ENCODE measurements around the gene ZNF599. TPM values are rescaled to one million over a fixed set of nuclear protein-coding genes. Genes with fewer than 3 reads are reported as not detected.
"Not testable (repeated sequence)": the region's sequence is repeated elsewhere in the genome, so short reads cannot be mapped to it uniquely, and the experiment has no call there.

ZNF599 gene
- total and polyA plus RNA-seq, 2 experiments from 2014 or later: 3.6 to 6.0 TPM

- not testable (repeated sequence) for H2AFZ ChIP-seq; DNase-seq (ENCODE audit: low spot score); H3K4me3 ChIP-seq; H3K27me3 Mint-ChIP-seq (ENCODE audit: insufficient read depth, low read depth, poor library complexity); H3F3A ChIP-seq (replicated peaks; ENCODE audit: low read depth); H3K79me2 ChIP-seq (replicated peaks; ENCODE audit: insufficient read depth); H3K27me3 ChIP-seq (ENCODE audit: insufficient read depth); H3K4me1 ChIP-seq (ENCODE audit: insufficient read depth); H3K9me2 ChIP-seq (ENCODE audit: insufficient read depth); H3K36me3 ChIP-seq (ENCODE audit: insufficient read depth); H3K36me3 Mint-ChIP-seq (ENCODE audit: low read depth); H3K4me1 Mint-ChIP-seq; H3K4me3 Mint-ChIP-seq; ATAC-seq; H3K27ac ChIP-seq (ENCODE audit: low read depth); H3K4me2 ChIP-seq; H4K20me1 ChIP-seq (replicated peaks; ENCODE audit: insufficient read depth); H3K27ac Mint-ChIP-seq
- H3K9me3 Mint-ChIP-seq: peaks cover 71% of the 10 kb centered on the region
Measured at GRCh38 chr19:34796953-34797352, 23.9 kb upstream of the ZNF599 start.

DNA sequence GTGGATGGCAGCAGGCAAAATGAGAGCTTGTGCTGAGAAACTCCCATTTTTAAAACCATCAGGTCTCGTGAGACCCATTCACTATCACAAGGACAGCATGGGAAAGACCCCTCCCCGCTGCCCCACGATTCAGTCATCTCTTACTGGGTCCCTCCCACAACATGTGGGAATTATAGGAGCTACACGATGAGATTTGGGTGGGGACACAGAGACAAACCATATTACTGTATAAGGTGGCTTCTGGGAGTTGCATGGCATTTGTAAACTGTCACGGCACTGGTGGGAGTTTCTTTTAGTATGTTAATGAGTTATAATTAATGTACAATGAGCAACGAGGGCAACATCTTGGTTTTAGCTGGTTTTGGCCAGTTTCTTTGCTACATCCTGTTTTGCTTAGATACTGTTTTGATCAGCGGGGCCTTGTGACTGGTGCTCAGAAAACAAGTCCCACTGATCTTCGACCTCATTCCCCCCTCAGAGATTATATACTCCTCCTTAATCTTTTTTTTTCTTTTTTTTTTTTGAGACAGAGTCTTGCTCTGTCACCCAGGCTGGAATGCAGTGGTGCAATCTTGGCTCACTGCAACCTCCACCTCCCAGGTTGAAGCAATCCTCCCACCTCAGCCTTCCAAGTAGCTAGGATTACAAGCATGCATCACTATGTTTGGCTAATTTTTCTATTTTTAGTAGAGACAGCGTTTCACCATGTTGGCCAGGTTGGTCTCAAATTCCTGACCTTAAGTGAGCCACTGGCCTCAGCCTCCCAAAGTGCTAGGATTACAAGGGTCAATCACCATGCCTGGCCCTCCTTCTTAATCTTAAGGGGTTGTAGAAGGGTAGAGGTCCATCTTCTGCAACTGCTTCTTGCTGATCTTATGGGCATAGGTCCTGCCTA, 21.3 kb upstream of the ZNF599 start:
- H3K9me3 Mint-ChIP-seq: peaks cover 59% of the 10 kb centered on the region
- no peak overlapping the region for H3K27ac Mint-ChIP-seq
- H3K36me3 Mint-ChIP-seq (ENCODE audit: low read depth): no peaks in the 10 kb centered on the region
- no peak overlapping the region for H3K4me2 ChIP-seq
- no peaks in the 10 kb centered on the region for H3K4me1 ChIP-seq (ENCODE audit: insufficient read depth)
- no peaks in the 10 kb centered on the region for H3K79me2 ChIP-seq (replicated peaks; ENCODE audit: insufficient read depth)
- no peaks in the 10 kb centered on the region for H3K36me3 ChIP-seq (ENCODE audit: insufficient read depth)
- H3K4me1 Mint-ChIP-seq: no peaks in the 10 kb centered on the region
- no peak overlapping the region for H3K4me3 Mint-ChIP-seq
- no peak overlapping the region for H2AFZ ChIP-seq
- TF ChIP-seq ZNF114 (CRISPR knock-in tag; IDR thresholded peaks at IDR 0.05): no peak
- TF ChIP-seq ZNF331 (CRISPR knock-in tag; IDR thresholded peaks at IDR 0.05; ENCODE audit: low read depth): no peak
- TF ChIP-seq, protein P1, sequence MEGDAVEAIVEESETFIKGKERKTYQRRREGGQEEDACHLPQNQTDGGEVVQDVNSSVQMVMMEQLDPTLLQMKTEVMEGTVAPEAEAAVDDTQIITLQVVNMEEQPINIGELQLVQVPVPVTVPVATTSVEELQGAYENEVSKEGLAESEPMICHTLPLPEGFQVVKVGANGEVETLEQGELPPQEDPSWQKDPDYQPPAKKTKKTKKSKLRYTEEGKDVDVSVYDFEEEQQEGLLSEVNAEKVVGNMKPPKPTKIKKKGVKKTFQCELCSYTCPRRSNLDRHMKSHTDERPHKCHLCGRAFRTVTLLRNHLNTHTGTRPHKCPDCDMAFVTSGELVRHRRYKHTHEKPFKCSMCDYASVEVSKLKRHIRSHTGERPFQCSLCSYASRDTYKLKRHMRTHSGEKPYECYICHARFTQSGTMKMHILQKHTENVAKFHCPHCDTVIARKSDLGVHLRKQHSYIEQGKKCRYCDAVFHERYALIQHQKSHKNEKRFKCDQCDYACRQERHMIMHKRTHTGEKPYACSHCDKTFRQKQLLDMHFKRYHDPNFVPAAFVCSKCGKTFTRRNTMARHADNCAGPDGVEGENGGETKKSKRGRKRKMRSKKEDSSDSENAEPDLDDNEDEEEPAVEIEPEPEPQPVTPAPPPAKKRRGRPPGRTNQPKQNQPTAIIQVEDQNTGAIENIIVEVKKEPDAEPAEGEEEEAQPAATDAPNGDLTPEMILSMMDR (conservative IDR thresholded peaks at IDR 0.05; ENCODE audit: low read depth in 2 of 2): no peak
- no peak for TF ChIP-seq EZH2phosphoT487 (IDR thresholded peaks at IDR 0.05; ENCODE audit: unreplicated experiment)
- TF ChIP-seq, protein P2, sequence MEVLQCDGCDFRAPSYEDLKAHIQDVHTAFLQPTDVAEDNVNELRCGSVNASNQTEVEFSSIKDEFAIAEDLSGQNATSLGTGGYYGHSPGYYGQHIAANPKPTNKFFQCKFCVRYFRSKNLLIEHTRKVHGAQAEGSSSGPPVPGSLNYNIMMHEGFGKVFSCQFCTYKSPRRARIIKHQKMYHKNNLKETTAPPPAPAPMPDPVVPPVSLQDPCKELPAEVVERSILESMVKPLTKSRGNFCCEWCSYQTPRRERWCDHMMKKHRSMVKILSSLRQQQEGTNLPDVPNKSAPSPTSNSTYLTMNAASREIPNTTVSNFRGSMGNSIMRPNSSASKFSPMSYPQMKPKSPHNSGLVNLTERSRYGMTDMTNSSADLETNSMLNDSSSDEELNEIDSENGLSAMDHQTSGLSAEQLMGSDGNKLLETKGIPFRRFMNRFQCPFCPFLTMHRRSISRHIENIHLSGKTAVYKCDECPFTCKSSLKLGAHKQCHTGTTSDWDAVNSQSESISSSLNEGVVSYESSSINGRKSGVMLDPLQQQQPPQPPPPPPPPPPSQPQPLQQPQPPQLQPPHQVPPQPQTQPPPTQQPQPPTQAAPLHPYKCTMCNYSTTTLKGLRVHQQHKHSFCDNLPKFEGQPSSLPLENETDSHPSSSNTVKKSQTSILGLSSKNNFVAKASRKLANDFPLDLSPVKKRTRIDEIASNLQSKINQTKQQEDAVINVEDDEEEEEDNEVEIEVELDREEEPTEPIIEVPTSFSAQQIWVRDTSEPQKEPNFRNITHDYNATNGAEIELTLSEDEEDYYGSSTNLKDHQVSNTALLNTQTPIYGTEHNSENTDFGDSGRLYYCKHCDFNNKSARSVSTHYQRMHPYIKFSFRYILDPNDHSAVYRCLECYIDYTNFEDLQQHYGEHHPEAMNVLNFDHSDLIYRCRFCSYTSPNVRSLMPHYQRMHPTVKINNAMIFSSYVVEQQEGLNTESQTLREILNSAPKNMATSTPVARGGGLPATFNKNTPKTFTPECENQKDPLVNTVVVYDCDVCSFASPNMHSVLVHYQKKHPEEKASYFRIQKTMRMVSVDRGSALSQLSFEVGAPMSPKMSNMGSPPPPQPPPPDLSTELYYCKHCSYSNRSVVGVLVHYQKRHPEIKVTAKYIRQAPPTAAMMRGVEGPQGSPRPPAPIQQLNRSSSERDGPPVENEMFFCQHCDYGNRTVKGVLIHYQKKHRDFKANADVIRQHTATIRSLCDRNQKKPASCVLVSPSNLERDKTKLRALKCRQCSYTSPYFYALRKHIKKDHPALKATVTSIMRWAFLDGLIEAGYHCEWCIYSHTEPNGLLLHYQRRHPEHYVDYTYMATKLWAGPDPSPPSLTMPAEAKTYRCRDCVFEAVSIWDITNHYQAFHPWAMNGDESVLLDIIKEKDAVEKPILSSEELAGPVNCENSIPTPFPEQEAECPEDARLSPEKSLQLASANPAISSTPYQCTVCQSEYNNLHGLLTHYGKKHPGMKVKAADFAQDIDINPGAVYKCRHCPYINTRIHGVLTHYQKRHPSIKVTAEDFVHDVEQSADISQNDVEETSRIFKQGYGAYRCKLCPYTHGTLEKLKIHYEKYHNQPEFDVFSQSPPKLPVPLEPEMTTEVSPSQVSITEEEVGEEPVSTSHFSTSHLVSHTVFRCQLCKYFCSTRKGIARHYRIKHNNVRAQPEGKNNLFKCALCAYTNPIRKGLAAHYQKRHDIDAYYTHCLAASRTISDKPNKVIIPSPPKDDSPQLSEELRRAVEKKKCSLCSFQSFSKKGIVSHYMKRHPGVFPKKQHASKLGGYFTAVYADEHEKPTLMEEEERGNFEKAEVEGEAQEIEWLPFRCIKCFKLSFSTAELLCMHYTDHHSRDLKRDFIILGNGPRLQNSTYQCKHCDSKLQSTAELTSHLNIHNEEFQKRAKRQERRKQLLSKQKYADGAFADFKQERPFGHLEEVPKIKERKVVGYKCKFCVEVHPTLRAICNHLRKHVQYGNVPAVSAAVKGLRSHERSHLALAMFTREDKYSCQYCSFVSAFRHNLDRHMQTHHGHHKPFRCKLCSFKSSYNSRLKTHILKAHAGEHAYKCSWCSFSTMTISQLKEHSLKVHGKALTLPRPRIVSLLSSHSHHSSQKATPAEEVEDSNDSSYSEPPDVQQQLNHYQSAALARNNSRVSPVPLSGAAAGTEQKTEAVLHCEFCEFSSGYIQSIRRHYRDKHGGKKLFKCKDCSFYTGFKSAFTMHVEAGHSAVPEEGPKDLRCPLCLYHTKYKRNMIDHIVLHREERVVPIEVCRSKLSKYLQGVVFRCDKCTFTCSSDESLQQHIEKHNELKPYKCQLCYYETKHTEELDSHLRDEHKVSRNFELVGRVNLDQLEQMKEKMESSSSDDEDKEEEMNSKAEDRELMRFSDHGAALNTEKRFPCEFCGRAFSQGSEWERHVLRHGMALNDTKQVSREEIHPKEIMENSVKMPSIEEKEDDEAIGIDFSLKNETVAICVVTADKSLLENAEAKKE (CRISPR knock-in tag; IDR thresholded peaks at IDR 0.05): no peak
- TF ChIP-seq JUNB (IDR thresholded peaks at IDR 0.05; ENCODE audit: unreplicated experiment): no peak
- no peak for TF ChIP-seq POLR2AphosphoS5 (IDR thresholded peaks at IDR 0.05; ENCODE audit: low read depth)
- TF ChIP-seq, protein P3, sequence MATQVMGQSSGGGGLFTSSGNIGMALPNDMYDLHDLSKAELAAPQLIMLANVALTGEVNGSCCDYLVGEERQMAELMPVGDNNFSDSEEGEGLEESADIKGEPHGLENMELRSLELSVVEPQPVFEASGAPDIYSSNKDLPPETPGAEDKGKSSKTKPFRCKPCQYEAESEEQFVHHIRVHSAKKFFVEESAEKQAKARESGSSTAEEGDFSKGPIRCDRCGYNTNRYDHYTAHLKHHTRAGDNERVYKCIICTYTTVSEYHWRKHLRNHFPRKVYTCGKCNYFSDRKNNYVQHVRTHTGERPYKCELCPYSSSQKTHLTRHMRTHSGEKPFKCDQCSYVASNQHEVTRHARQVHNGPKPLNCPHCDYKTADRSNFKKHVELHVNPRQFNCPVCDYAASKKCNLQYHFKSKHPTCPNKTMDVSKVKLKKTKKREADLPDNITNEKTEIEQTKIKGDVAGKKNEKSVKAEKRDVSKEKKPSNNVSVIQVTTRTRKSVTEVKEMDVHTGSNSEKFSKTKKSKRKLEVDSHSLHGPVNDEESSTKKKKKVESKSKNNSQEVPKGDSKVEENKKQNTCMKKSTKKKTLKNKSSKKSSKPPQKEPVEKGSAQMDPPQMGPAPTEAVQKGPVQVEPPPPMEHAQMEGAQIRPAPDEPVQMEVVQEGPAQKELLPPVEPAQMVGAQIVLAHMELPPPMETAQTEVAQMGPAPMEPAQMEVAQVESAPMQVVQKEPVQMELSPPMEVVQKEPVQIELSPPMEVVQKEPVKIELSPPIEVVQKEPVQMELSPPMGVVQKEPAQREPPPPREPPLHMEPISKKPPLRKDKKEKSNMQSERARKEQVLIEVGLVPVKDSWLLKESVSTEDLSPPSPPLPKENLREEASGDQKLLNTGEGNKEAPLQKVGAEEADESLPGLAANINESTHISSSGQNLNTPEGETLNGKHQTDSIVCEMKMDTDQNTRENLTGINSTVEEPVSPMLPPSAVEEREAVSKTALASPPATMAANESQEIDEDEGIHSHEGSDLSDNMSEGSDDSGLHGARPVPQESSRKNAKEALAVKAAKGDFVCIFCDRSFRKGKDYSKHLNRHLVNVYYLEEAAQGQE (IDR thresholded peaks at IDR 0.05; ENCODE audit: unreplicated experiment): no peak
- ATAC-seq (no peak), DNase-seq (ENCODE audit: low spot score) (no peak)
- no peak overlapping the region for H3K4me3 ChIP-seq
- no peaks in the 10 kb centered on the region for H4K20me1 ChIP-seq (replicated peaks; ENCODE audit: insufficient read depth)
- no peaks in the 10 kb centered on the region for H3K9me2 ChIP-seq (ENCODE audit: insufficient read depth)
- no peaks in the 10 kb centered on the region; the same call in 1 of the 2 replicates for H3K27me3 ChIP-seq (ENCODE audit: insufficient read depth)
- peaks cover 6% of the 10 kb centered on the region for H3K27me3 Mint-ChIP-seq (ENCODE audit: insufficient read depth, low read depth, poor library complexity)
- H3F3A ChIP-seq (replicated peaks; ENCODE audit: low read depth): no peaks in the 10 kb centered on the region
- no peak overlapping the region for H3K27ac ChIP-seq (ENCODE audit: low read depth)

Measured in GM23338 (cell line).